ENCODE data around the gene CSRP1. TPM values are rescaled to one million over a fixed set of nuclear protein-coding genes. Genes with fewer than 3 reads are reported as not detected.

The CSRP1 gene
- total and polyA plus RNA-seq, 9 of the 15 experiments (the other 6 are each of a cell fraction or from before 2014, with no cell fraction given) = 6.8 to 39.4 (median 23.7) TPM

- TF ChIP-seq HNRNPLL (IDR thresholded peaks at IDR 0.05; ENCODE audit: low read depth, low read length, poor library complexity, severe bottlenecking) (peak; percentile 34), ZNF184 (CRISPR knock-in tag; IDR thresholded peaks at IDR 0.05) (no peak), HMGN3 (IDR thresholded peaks at IDR 0.05; ENCODE audit: borderline replicate concordance, extremely low read depth, insufficient read length, low read depth, low read length) (peak; percentile 23), CTBP1 (IDR thresholded peaks at IDR 0.05; ENCODE audit: borderline replicate concordance) (peak; percentile 86; the same call in 1 of the 2 replicates), VEZF1 (CRISPR knock-in tag; IDR thresholded peaks at IDR 0.05) (peak; percentile 53; the same call in 1 of the 2 replicates), STAT6 (CRISPR knock-in tag; IDR thresholded peaks at IDR 0.05) (0 out of 2 replicates have a peak, but pooled peaks have one; percentile 81), TSHZ1 (CRISPR knock-in tag; IDR thresholded peaks at IDR 0.05) (no peak), XRCC5 (IDR thresholded peaks at IDR 0.05; ENCODE audit: low read depth, low read length) (0 out of 2 replicates have a peak, but pooled peaks have one; percentile 70)
Measured at GRCh38 chr1:201481761-201482493, 25.0 kb downstream of the CSRP1 start (continued).
